AG04450 (cell line): ENCODE data around the gene TMEFF1. TPM values are rescaled to one million over a fixed set of nuclear protein-coding genes. Genes with fewer than 3 reads are reported as not detected.

ENCODE experiments used
- CTCF ChIA-PET: fragments of 300-600, 350-600 bp; formaldehyde crosslinking; extraction: SDS; loops from one replicate; lab custom pipeline; 2022; ENCODE audit warnings: antibody characterized with exemption, inconsistent platforms; lab: Charles Lee
- POLR2A ChIA-PET: fragments of 350-600 bp; formaldehyde crosslinking; extraction: SDS; loops from one replicate; lab custom pipeline; 2021; ENCODE audit warnings: antibody characterized with exemption, inconsistent platforms; lab: Yijun Ruan, JAX
- DNase-seq: peaks from one replicate; pipeline ENCODE4 v3.0.0-alpha.2; 2011; ENCODE audit warnings: low read depth, low spot score
- H3K27ac ChIP-seq: one replicate; pipeline ENCODE4 v1.5.1; 2012; ENCODE audit warnings: low read depth, low read length, control low read depth
- H3K27me3 ChIP-seq: one replicate; pipeline ENCODE4 v1.6.0; 2012; ENCODE audit warnings: low read length; ENCODE audit not compliant: control insufficient read depth, insufficient read depth
- H3K4me3 ChIP-seq: 2 replicates; pipeline ENCODE4 v1.5.1; 2011; ENCODE audit warnings: mild to moderate bottlenecking, low read depth, low read length, control low read depth
- H3K9me3 ChIP-seq: 2 replicates; pipeline ENCODE4 v1.5.1; 2012; ENCODE audit warnings: low read length; ENCODE audit not compliant: control insufficient read depth, insufficient read depth
- polyA plus RNA-seq: library from polyadenylated mRNA; depleted of rRNA; stranded (reverse); fragments of >200 nt; gene quantifications from 2 replicates; pipeline ENCODE4 v1.2.3, GENCODE V29; 2011
- TF ChIP-seq, protein P1 (sequence below): IDR thresholded peaks from 2 replicates; pipeline ENCODE4 v1.5.1; 2011; ENCODE audit warnings: low read depth, low read length, control low read depth, inconsistent platforms

Gene TMEFF1
- polyA plus RNA-seq, 1 experiment: 0.45 TPM

DNA sequence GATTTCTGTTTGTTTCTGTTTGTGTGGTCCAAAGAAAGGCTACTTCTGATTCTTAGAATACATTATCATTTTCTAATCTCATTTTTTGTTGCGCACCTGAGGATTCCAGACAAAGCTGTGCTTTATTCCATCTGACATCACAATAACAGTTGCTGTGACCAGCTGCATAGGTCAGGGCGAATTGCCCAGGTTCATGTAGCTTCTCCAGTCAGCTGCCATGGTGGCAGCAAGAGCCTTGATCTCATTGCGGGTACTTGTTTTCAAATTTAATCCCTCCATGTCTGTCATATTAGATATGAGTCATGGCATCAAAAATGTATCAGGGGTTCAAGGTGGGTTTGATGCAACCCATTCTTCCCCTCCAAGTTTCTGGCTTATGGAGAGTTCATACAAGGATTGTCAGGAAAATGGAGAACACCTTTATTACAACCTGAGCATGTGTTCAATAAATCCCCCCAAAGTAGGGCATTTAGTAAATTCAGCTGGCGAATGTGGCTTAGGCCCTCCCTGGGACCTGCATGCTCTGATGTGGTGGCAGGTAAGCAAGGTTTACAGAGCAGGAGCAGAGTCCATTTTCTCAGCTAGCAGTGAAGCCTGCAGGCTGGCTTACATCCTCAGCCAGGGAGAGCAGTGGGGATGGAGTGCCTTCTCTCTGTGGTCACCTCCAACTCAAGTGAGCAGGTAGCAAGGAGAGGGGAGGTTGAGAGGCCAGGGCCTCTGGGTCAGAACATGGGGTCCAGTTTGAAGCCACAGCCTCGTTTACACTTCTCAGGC lies 118.9 kb downstream of the TMEFF1 start:
- Histone ChIP-seq H3K9me3 (no peaks in the 10 kb centered on the region), H3K27me3 (no peaks in the 10 kb centered on the region), H3K4me3 (no peak overlapping the region), H3K27ac (no peak overlapping the region)
- ChIA-PET CTCF (interaction anchor here (1.4 to 5.1 kb wide), 3 partner anchors 9 to 267 kb away, joined by 4 to 43 read pairs (median 8); no protein-coding TSS in a partner anchor), POLR2A (no interaction called here)
- DNase-seq: no peak
- TF ChIP-seq, protein P1, sequence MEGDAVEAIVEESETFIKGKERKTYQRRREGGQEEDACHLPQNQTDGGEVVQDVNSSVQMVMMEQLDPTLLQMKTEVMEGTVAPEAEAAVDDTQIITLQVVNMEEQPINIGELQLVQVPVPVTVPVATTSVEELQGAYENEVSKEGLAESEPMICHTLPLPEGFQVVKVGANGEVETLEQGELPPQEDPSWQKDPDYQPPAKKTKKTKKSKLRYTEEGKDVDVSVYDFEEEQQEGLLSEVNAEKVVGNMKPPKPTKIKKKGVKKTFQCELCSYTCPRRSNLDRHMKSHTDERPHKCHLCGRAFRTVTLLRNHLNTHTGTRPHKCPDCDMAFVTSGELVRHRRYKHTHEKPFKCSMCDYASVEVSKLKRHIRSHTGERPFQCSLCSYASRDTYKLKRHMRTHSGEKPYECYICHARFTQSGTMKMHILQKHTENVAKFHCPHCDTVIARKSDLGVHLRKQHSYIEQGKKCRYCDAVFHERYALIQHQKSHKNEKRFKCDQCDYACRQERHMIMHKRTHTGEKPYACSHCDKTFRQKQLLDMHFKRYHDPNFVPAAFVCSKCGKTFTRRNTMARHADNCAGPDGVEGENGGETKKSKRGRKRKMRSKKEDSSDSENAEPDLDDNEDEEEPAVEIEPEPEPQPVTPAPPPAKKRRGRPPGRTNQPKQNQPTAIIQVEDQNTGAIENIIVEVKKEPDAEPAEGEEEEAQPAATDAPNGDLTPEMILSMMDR: no peak

DNA sequence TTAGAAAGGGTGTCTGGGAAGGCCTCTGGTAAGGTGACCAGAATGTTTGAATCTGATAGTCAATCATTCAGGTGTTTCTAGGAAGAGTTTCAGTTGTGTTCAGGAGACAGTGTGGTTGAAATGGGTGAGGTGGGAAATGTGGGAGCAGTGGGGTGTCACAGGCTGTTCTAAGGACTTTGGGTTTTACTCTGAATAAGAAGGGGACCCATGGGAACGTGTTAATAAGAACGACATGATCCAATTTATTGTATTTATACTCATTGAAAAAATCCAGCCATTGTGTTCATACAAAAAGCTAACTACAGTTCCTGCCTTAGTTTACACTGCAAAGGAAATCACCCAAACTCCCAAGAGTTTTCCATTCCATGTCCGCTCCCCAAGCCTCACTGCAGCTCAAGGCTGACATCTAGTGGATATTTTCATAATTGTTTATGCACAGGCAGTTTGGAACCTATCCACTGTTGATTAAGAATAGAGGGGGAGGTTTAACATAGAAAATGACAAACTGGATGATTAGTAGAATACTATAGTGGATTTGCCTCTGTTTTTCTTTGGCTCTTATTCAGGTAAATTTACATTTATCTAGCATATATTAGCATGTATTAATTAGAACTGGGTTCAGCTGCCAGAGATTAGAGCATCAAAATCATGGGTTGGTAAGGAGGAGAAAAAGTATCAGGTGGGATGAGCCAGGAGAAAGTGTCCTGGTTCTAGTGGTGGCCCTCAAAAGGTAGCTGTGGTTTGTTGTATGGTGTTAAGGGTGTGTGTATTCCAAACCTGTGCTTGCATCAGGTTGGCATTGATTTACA lies 122.6 kb downstream of the TMEFF1 start:
- ChIA-PET POLR2A (no interaction called here), CTCF (interaction anchor here (0.5 to 3.7 kb wide), 34 partner anchors 8 to 1411 kb away, joined by 3 to 58 read pairs (median 4); partner anchors contain the start of genes CAVIN4 and TMEFF1)
- DNase-seq: no peak
- Histone ChIP-seq H3K4me3 (no peak overlapping the region), H3K27me3 (peaks cover 5% of the 10 kb centered on the region), H3K27ac (no peak overlapping the region), H3K9me3 (no peaks in the 10 kb centered on the region)
- TF ChIP-seq, protein P1: peak; percentile 89

DNA sequence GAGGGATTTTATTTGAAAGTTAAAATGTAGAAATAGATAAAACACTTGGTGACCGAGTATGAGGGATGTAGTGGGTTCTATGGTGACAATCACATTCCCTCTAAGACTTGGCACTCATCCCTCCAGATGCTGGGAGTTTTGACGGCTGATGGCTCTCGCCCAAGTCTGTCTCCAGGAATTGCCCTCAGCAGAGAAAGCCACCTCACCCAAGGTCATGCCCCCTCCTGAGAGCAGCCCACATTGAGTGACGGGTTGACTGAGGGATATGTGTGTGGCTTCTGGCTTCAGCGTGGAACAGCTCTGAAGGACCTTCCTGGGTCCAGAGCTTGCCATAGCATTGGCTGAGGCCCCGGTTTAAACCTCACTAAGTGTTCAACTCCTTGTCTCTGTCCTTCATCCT lies 124.3 kb downstream of the TMEFF1 start:
- Histone ChIP-seq H3K27me3 (peaks cover 5% of the 10 kb centered on the region), H3K27ac (no peak overlapping the region), H3K9me3 (no peaks in the 10 kb centered on the region), H3K4me3 (no peak overlapping the region)
- TF ChIP-seq, protein P1: no peak
- ChIA-PET POLR2A (no interaction called here), CTCF (interaction anchor here (1.5 to 3.7 kb wide), 4 partner anchors 12 to 570 kb away, joined by 5 to 58 read pairs (median 13); no protein-coding TSS in a partner anchor)
- no peak for DNase-seq

DNA sequence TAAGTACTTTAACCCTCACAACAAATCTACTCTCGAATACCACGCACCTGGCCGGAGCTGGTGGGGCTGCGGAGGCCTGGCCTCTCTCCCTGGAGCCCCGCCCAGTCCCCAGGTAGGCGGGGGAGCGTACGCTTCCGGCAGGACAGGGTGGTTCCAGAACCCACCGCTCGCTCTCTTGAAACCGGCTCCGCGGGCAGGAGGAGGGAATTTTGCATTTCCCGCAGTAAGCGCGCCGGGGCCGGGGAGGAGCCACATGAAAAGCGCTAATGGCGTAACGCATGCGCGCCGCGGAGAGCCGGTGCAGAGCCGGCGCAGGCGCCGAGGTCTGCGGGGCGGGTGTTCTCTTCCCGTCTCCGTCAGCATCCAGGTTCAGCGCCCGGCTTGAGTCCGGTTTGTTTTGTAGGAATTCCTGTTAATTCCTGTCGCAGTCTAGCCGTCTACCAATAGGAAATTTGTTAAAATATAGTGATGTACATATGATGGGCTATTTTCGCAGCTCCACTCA lies 125.7 kb downstream of the TMEFF1 start:
- Histone ChIP-seq H3K27ac (no peak overlapping the region), H3K27me3 (peaks cover 5% of the 10 kb centered on the region), H3K9me3 (no peaks in the 10 kb centered on the region), H3K4me3 (peak overlapping the region; percentile 63)
- ChIA-PET POLR2A (no interaction called here), CTCF (interaction anchor here (0.5 to 5.3 kb wide), 5 partner anchors 94 to 1414 kb away, joined by 3 to 277 read pairs (median 6); no protein-coding TSS in a partner anchor)
- DNase-seq: no peak
- TF ChIP-seq, protein P1: no peak
